ENCODE measurements around the gene OXT. TPM values are rescaled to one million over a fixed set of nuclear protein-coding genes. Genes with fewer than 3 reads are reported as not detected.
A peak's percentile ranks its signal among the peaks of the same experiment; 100 is the strongest.

OXT gene
- total and polyA plus RNA-seq, 2 of the 13 experiments (the other 11 are each of a cell fraction or from before 2014, with no cell fraction given), result not detected

- TF ChIP-seq ATF2 (CRISPR knock-in tag; IDR thresholded peaks at IDR 0.05) (no peak), LBX2 (CRISPR knock-in tag; IDR thresholded peaks at IDR 0.05; ENCODE audit: borderline replicate concordance) (no peak), FOXM1 (CRISPR knock-in tag; IDR thresholded peaks at IDR 0.05) (no peak), ZNF687 (CRISPR knock-in tag; IDR thresholded peaks at IDR 0.05) (0 out of 2 replicates have a peak, but pooled peaks have one; percentile 12), ARNTL (CRISPR knock-in tag; IDR thresholded peaks at IDR 0.05) (no peak), MTA3 (CRISPR knock-in tag; IDR thresholded peaks at IDR 0.05) (no peak), MEIS1 (CRISPR knock-in tag; IDR thresholded peaks at IDR 0.05; ENCODE audit: borderline replicate concordance) (no peak), TIGD3 (CRISPR knock-in tag; IDR thresholded peaks at IDR 0.05; ENCODE audit: borderline replicate concordance) (no peak), NR3C1 (CRISPR knock-in tag; IDR thresholded peaks at IDR 0.05) (0 out of 2 replicates have a peak, but pooled peaks have one; percentile 48), MAF1 (CRISPR knock-in tag; IDR thresholded peaks at IDR 0.05; ENCODE audit: borderline replicate concordance) (no peak), THAP7 (CRISPR knock-in tag; IDR thresholded peaks at IDR 0.05) (no peak), HOXD1 (CRISPR knock-in tag; IDR thresholded peaks at IDR 0.05) (no peak), ZNF678 (CRISPR knock-in tag; IDR thresholded peaks at IDR 0.05) (no peak), ZNF703 (CRISPR knock-in tag; IDR thresholded peaks at IDR 0.05; ENCODE audit: borderline replicate concordance) (no peak)
These were observed 13.0 kb downstream of the OXT start, which contains the start of gene AVP (continued) for GRCh38 chr20:3084283-3084985.
